Prostate gland (tissue), 2 donors: ENCODE measurements around the gene SGMS2.
A peak's percentile ranks its signal among the peaks of the same experiment; 100 is the strongest.

Source experiments
- POLR2A ChIP-seq: fragments of 450-650 bp; IDR thresholded peaks from one replicate; pipeline ENCODE4 v1.6.1; 2016; ENCODE audit warnings: antibody characterized with exemption, mild to moderate bottlenecking
- POLR2AphosphoS5 ChIP-seq: sonication (generic); formaldehyde crosslinking; IDR thresholded peaks from one replicate; pipeline ENCODE4 v1.6.1; 2017; ENCODE audit warnings: antibody characterized with exemption
- TF ChIP-seq, protein P1 (sequence below), 4 experiments: fragments of 200-600 bp in 2 of 4; fragments of 450-650 bp in 2 of 4; sonication (generic) in 2 of 4; IDR thresholded peaks; 1 replicate in 3 of 4; 2 replicates in 1 of 4; pipeline ENCODE4 v1.5.1; 2016 to 2019; ENCODE audit warnings: antibody characterized with exemption in 4 of 4, mild to moderate bottlenecking in 2 of 4, moderate library complexity in 2 of 4

GRCh38 chr4:107896158-107896645 lies 71.5 kb downstream of the SGMS2 start:
- TF ChIP-seq POLR2A = no peak
- TF ChIP-seq, protein P1, sequence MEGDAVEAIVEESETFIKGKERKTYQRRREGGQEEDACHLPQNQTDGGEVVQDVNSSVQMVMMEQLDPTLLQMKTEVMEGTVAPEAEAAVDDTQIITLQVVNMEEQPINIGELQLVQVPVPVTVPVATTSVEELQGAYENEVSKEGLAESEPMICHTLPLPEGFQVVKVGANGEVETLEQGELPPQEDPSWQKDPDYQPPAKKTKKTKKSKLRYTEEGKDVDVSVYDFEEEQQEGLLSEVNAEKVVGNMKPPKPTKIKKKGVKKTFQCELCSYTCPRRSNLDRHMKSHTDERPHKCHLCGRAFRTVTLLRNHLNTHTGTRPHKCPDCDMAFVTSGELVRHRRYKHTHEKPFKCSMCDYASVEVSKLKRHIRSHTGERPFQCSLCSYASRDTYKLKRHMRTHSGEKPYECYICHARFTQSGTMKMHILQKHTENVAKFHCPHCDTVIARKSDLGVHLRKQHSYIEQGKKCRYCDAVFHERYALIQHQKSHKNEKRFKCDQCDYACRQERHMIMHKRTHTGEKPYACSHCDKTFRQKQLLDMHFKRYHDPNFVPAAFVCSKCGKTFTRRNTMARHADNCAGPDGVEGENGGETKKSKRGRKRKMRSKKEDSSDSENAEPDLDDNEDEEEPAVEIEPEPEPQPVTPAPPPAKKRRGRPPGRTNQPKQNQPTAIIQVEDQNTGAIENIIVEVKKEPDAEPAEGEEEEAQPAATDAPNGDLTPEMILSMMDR (IDR thresholded peaks at IDR 0.05) = no peak
- peak; percentile 19 for TF ChIP-seq POLR2AphosphoS5
